ENCODE measurements around the gene GDPD1. TPM values are rescaled to one million over a fixed set of nuclear protein-coding genes. Genes with fewer than 3 reads are reported as not detected.
"Not testable (repeated sequence)": the region's sequence is repeated elsewhere in the genome, so short reads cannot be mapped to it uniquely, and the experiment has no call there.

Gene GDPD1
- total RNA-seq, 2 donors from 2014 or later, result 3.8 to 5.6 TPM

DNA sequence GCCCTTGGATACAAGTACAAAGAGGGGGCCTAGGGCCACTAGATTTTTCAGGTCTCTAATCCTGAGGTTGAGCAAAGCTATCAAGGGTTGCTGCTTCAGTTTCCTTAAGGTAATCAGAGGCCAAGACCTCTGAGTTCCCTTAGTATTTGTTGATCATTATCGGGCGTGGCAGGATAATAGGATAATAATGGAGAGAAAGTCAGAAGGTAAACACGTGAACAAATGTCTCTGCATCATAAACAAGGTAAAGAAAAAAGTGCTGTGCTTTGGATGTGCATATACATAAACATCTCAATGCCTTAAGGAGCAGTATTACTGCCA lies 69.6 kb downstream of the GDPD1 start:
- Histone ChIP-seq H3K27ac (no peak overlapping the region), H3K4me3 (no peak overlapping the region), H3K9me3 (no peaks in the 10 kb centered on the region), H3K36me3 (no peaks in the 10 kb centered on the region), H3K27me3 (replicated peaks; ENCODE audit: insufficient read depth) (no peaks in the 10 kb centered on the region), H3K4me1 (replicated peaks) (no peaks in the 10 kb centered on the region)
- no peak for DNase-seq (ENCODE audit: low spot score)
- TF ChIP-seq POLR2A (IDR thresholded peaks at IDR 0.05), result no peak
- no peak for TF ChIP-seq POLR2AphosphoS5 (IDR thresholded peaks at IDR 0.05)
- TF ChIP-seq CTCF (IDR thresholded peaks at IDR 0.05), result no peak
- intact Hi-C loops (cut with DNase I), result no loop called here
- 50% methylated on average over 3 of the region's 3 CpGs for WGBS

GRCh38 chr17:59290302-59290998 lies 70.1 kb downstream of the GDPD1 start:
- H3K36me3 ChIP-seq; H3K9me3 ChIP-seq; H3K27me3 ChIP-seq (replicated peaks; ENCODE audit: insufficient read depth); intact Hi-C loops (cut with DNase I); H3K27ac ChIP-seq; H3K4me1 ChIP-seq (replicated peaks); DNase-seq (ENCODE audit: low spot score); H3K4me3 ChIP-seq: not testable (repeated sequence)
- WGBS, result 39% methylated on average over 12 of the region's 12 CpGs

GRCh38 chr17:59292174-59292523 lies 71.8 kb downstream of the GDPD1 start:
- no peak for TF ChIP-seq POLR2AphosphoS5 (IDR thresholded peaks at IDR 0.05)
- TF ChIP-seq CTCF (IDR thresholded peaks at IDR 0.05), result no peak
- TF ChIP-seq POLR2A (IDR thresholded peaks at IDR 0.05), result no peak
- intact Hi-C loops (cut with DNase I), result no loop called here
- H3K27me3 ChIP-seq (replicated peaks; ENCODE audit: insufficient read depth), result no peaks in the 10 kb centered on the region
- 33% methylated on average over 1 of the region's 1 CpG for WGBS
- no peak overlapping the region for H3K4me3 ChIP-seq
- H3K27ac ChIP-seq, result no peak overlapping the region
- no peaks in the 10 kb centered on the region for H3K36me3 ChIP-seq
- DNase-seq (ENCODE audit: low spot score), result no peak
- H3K4me1 ChIP-seq (replicated peaks), result no peaks in the 10 kb centered on the region
- H3K9me3 ChIP-seq, result no peaks in the 10 kb centered on the region

DNA sequence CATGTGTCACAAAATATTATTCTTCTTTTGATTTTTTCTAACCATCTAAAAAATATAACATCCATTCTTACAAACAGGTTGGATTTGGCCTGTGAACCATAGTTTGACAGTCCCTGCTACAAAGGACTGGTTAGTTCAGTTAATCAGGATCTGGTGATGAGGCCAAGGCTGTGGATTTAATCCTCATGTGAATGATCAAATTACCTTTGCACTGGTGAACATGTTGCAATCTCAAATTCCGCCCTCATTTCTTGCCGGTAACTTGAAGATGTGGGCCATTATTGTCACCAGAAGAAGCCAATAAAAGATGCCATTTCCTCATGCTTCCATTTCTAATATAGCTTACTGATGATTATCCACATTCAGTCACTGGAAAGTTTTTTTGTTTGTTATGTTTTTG lies 75.9 kb downstream of the GDPD1 start:
- intact Hi-C loops (cut with DNase I), result no loop called here
- 48% methylated on average over 2 of the region's 2 CpGs for WGBS
- no peak overlapping the region for H3K4me3 ChIP-seq
- H3K36me3 ChIP-seq, result no peaks in the 10 kb centered on the region
- H3K4me1 ChIP-seq (replicated peaks), result no peaks in the 10 kb centered on the region
- peak; percentile 28 for DNase-seq (ENCODE audit: low spot score)
- no peaks in the 10 kb centered on the region for H3K27me3 ChIP-seq (replicated peaks; ENCODE audit: insufficient read depth)
- TF ChIP-seq CTCF (IDR thresholded peaks at IDR 0.05), result no peak
- TF ChIP-seq POLR2AphosphoS5 (IDR thresholded peaks at IDR 0.05), result peak; percentile 41
- H3K27ac ChIP-seq, result no peak overlapping the region
- no peaks in the 10 kb centered on the region for H3K9me3 ChIP-seq

GRCh38 chr17:59298521-59298920 lies 78.2 kb downstream of the GDPD1 start:
- H3K4me1 ChIP-seq (replicated peaks), result no peaks in the 10 kb centered on the region
- DNase-seq (ENCODE audit: low spot score), result no peak
- no peaks in the 10 kb centered on the region for H3K36me3 ChIP-seq
- no peak overlapping the region for H3K27ac ChIP-seq
- no peaks in the 10 kb centered on the region for H3K9me3 ChIP-seq
- intact Hi-C loops (cut with DNase I), result no loop called here
- no peak overlapping the region for H3K4me3 ChIP-seq
- H3K27me3 ChIP-seq (replicated peaks; ENCODE audit: insufficient read depth), result no peaks in the 10 kb centered on the region
- no peak for TF ChIP-seq POLR2A (IDR thresholded peaks at IDR 0.05)
- TF ChIP-seq CTCF (IDR thresholded peaks at IDR 0.05), result no peak
- TF ChIP-seq POLR2AphosphoS5 (IDR thresholded peaks at IDR 0.05), result no peak
- 81% methylated on average over 2 of the region's 2 CpGs for WGBS

Data from prostate gland (tissue), 2 donors.